CD8-positive, alpha-beta memory T cell (primary cell): Measurements from ENCODE around the gene RASGRF1. TPM values are rescaled to one million over a fixed set of nuclear protein-coding genes. Genes with fewer than 3 reads are reported as not detected.

ENCODE experiments used
- CTCF ChIA-PET: fragments of 350-600 bp; sonication (Branson Sonifier 250); formaldehyde crosslinking; loops from one replicate; lab custom pipeline; 2021; ENCODE audit warnings: antibody characterized with exemption; lab: Charles Lee
- POLR2A ChIA-PET: fragments of 350-600 bp; sonication (Branson Sonifier 250); formaldehyde crosslinking; loops from one replicate; lab custom pipeline; 2021; ENCODE audit warnings: antibody characterized with exemption; lab: Charles Lee
- DNase-seq, 5 donors: peaks; one replicate each; pipeline versions ENCODE4 v3.0.0 to v3.0.0-alpha.2; 2020 to 2022; ENCODE audit warnings: mixed read lengths in 1 of 5
- H3K27ac ChIP-seq: one replicate; pipeline ENCODE4 v1.7.0; 2013; ENCODE audit warnings: low read depth, mild to moderate bottlenecking, low read length, moderate library complexity
- H3K27me3 ChIP-seq: 2 replicates; pipeline ENCODE4 v1.7.0; 2013; ENCODE audit warnings: low read length, mild to moderate bottlenecking; ENCODE audit not compliant: insufficient read depth, poor library complexity, severe bottlenecking
- H3K36me3 ChIP-seq: 2 replicates; pipeline ENCODE4 v1.7.0; 2013; ENCODE audit warnings: mild to moderate bottlenecking, low read length, moderate library complexity; ENCODE audit not compliant: insufficient read depth
- H3K4me1 ChIP-seq: 2 replicates; pipeline ENCODE4 v1.7.0; 2013; ENCODE audit warnings: mild to moderate bottlenecking, low read length, moderate library complexity; ENCODE audit not compliant: insufficient read depth
- H3K4me3 ChIP-seq: 2 replicates; pipeline ENCODE4 v1.7.0; 2013; ENCODE audit warnings: mild to moderate bottlenecking, low read length
- H3K9me3 ChIP-seq: 2 replicates; pipeline ENCODE4 v1.7.0; 2013; ENCODE audit warnings: mild to moderate bottlenecking, low read length
- H3K27ac Mint-ChIP-seq, 8 donors: one replicate each; pipeline ENCODE4 v1.8.0; 2020 to 2021; ENCODE audit warnings: mixed read lengths in 8 of 8, mild to moderate bottlenecking in 6 of 8, inconsistent platforms in 3 of 8, moderate library complexity in 3 of 8
- H3K27me3 Mint-ChIP-seq, 2 donors: one replicate each; pipeline ENCODE4 v1.8.0; 2020 to 2021; ENCODE audit warnings: mixed read lengths in 2 of 2, mild to moderate bottlenecking in 1 of 2, moderate library complexity in 1 of 2
- H3K36me3 Mint-ChIP-seq, 3 donors: one replicate each; pipeline ENCODE4 v1.8.0; 2020 to 2021; ENCODE audit warnings: mixed read lengths in 3 of 3, inconsistent platforms in 1 of 3, mild to moderate bottlenecking in 1 of 3
- H3K4me1 Mint-ChIP-seq, 3 donors: one replicate each; pipeline ENCODE4 v1.8.0; 2020 to 2021; ENCODE audit warnings: mixed read lengths in 3 of 3, inconsistent platforms in 1 of 3, mild to moderate bottlenecking in 1 of 3
- H3K4me3 Mint-ChIP-seq, 7 donors: one replicate each; pipeline ENCODE4 v1.8.0; 2020 to 2021; ENCODE audit warnings: mixed read lengths in 7 of 7, mild to moderate bottlenecking in 6 of 7, moderate library complexity in 4 of 7, inconsistent platforms in 2 of 7
- H3K9me3 Mint-ChIP-seq, 5 donors: one replicate each; pipeline ENCODE4 v1.8.0; 2020 to 2022; ENCODE audit warnings: mixed read lengths in 5 of 5, mild to moderate bottlenecking in 3 of 5, moderate library complexity in 2 of 5, inconsistent platforms in 1 of 5
- polyA plus RNA-seq: library from polyadenylated mRNA; unstranded; fragments of 300-500 nt; fragmentation: Illumina TruSeq; gene quantifications from one replicate; pipeline ENCODE4 v1.2.3, GENCODE V29; 2021
- total RNA-seq, 2 experiments: library from RNA; stranded (reverse); gene quantifications; one replicate each; pipeline ENCODE4 v1.2.3, GENCODE V29; 2021

RASGRF1 gene
- total and polyA plus RNA-seq, 3 experiments from 2014 or later: not detected

DNA sequence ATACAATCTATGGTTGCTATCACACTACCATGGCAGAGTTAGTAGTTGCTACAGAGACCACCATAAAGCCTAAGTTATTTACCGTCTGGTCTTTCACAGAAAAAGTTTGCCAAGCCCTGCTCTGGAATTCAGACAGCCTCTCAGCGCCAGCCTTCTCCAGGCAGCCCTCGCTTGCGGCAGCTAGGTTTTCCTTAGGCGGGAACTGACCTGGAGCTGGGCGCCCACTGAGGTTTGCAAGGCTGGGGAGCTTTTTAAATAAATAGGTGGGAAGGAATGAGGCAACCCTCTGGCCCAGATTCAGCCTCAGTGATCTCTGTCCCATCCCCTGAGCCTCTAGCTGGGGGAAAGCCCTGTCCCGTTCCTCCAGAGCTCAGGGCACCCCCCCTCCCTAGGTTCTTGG is 146.9 kb downstream of the RASGRF1 start:
- Histone ChIP-seq H3K27ac (peak overlapping the region; percentile 61), H3K4me1 (peaks cover 8% of the 10 kb centered on the region), H3K27me3 (no peaks in the 10 kb centered on the region), H3K9me3 (no peaks in the 10 kb centered on the region), H3K4me3 (peak overlapping the region; percentile 61), H3K36me3 (no peaks in the 10 kb centered on the region)
- Mint-ChIP-seq H3K4me1 (peaks cover 18 to 28% (median 23%) of the 10 kb centered on the region in 3 donors), H3K9me3 (no peaks in the 10 kb centered on the region), H3K36me3 (no peaks in the 10 kb centered on the region), H3K4me3 (peak overlapping the region; percentile 71 to 89 (median 86)), H3K27ac (peak overlapping the region in 6 of 8 donors; percentile 15 to 89 (median 84)), H3K27me3 (peaks cover 1 to 7% of the 10 kb centered on the region in 2 donors)
- no peak for DNase-seq
- CTCF ChIA-PET: interaction anchor here (1.1 kb wide), 1 partner anchor 37 kb away, joined by 3 read pairs; no protein-coding TSS in a partner anchor
- POLR2A ChIA-PET: no interaction called here

DNA sequence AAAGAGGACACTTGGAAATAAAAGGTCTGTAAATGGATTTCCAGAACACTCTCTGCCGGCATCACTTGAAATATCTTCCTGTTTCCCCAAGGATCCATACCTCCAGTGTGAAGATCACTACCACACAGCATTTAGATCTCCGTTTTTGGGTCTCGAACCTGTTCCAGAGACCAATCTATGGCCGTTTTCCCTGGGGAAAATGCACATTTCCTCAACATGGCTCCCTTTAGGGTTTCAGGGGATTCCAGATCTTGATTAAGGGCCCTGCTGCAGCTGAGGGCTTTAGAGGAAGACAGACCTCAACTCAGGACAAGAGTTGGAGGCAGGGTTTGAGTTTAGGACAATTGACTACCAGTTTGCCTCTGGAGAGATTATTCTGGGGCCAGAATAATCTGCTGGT is 147.8 kb downstream of the RASGRF1 start:
- Mint-ChIP-seq H3K4me1 (peaks cover 23 to 28% (median 27%) of the 10 kb centered on the region in 3 donors), H3K4me3 (no peak overlapping the region), H3K27me3 (peaks cover 2 to 13% of the 10 kb centered on the region in 2 donors), H3K9me3 (no peaks in the 10 kb centered on the region), H3K27ac (peak overlapping the region in 3 of 8 donors; percentile 33 to 64 (median 42)), H3K36me3 (peaks cover 0 to 4% (median 0%) of the 10 kb centered on the region in 3 donors)
- H3K27me3 ChIP-seq: no peaks in the 10 kb centered on the region
- no peaks in the 10 kb centered on the region for H3K9me3 ChIP-seq
- no peak for DNase-seq
- H3K4me1 ChIP-seq: peaks cover 8% of the 10 kb centered on the region
- H3K4me3 ChIP-seq: no peak overlapping the region
- no peaks in the 10 kb centered on the region for H3K36me3 ChIP-seq
- POLR2A ChIA-PET: no interaction called here
- CTCF ChIA-PET: interaction anchor here (1.1 kb wide), 1 partner anchor 38 kb away, joined by 3 read pairs; no protein-coding TSS in a partner anchor
- H3K27ac ChIP-seq: no peak overlapping the region

- Mint-ChIP-seq H3K4me3 (peak overlapping the region; percentile 17 to 82 (median 70)), H3K4me1 (peaks cover 16 to 27% (median 20%) of the 10 kb centered on the region in 3 donors)
- no peak overlapping the region for H3K4me3 ChIP-seq
Measured at GRCh38 chr15:78938658-78939488, 151.7 kb downstream of the RASGRF1 start.

DNA sequence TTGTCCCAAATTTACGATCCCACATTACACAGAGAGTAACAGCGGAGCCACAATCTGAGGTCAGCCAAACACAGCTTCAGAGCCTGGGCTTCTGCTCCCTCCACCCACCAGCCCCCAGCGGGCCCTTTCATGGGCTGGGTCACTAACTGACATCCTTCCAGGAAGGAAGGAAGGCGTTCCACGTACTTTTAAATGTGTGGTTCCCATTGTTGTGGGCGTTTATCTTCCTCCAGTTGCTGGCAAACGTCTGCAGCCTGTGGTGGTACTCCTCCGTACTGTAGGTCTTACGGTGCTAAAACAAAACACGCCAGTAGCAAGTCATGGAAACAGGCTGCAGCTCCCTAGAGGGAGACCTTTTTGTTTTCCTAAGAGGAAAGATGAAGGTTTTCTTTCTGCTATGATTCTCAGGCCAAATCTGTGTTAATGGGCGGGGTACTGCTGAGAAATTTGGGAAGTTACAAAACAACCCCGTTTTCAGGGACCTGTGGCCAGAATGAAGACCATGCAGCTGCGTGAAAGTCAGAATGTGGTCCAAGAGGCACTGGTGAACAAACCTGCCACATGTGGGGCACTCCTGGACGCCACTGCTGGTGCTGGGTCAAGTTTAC is 153.3 kb downstream of the RASGRF1 start:
- Mint-ChIP-seq H3K36me3 (peaks cover 0 to 4% (median 0%) of the 10 kb centered on the region in 3 donors), H3K27ac (peak overlapping the region in 1 of 8 donors; percentile 66), H3K27me3 (peaks cover 3 to 7% of the 10 kb centered on the region in 2 donors), H3K4me1 (peaks cover 12 to 24% (median 15%) of the 10 kb centered on the region in 3 donors), H3K4me3 (no peak overlapping the region), H3K9me3 (no peaks in the 10 kb centered on the region)
- ChIA-PET CTCF (no interaction called here), POLR2A (no interaction called here)
- DNase-seq: no peak
- no peaks in the 10 kb centered on the region for H3K27me3 ChIP-seq
- peaks cover 3% of the 10 kb centered on the region for H3K4me1 ChIP-seq
- no peaks in the 10 kb centered on the region for H3K9me3 ChIP-seq
- H3K27ac ChIP-seq: no peak overlapping the region
- H3K36me3 ChIP-seq: no peaks in the 10 kb centered on the region
- no peak overlapping the region for H3K4me3 ChIP-seq

More at GRCh38 chr15:78938658-78939488, 151.7 kb downstream of the RASGRF1 start:
- peaks cover 3% of the 10 kb centered on the region for H3K4me1 ChIP-seq
- peaks cover 3 to 11% of the 10 kb centered on the region in 2 donors for H3K27me3 Mint-ChIP-seq
- H3K9me3 ChIP-seq: no peaks in the 10 kb centered on the region
- peak overlapping the region in 7 of 8 donors; percentile 69 to 96 (median 90) for H3K27ac Mint-ChIP-seq
- DNase-seq: peak in 1 of 5 donors; percentile 22
- POLR2A ChIA-PET: no interaction called here
- no peak overlapping the region for H3K27ac ChIP-seq
- CTCF ChIA-PET: no interaction called here
- H3K27me3 ChIP-seq: no peaks in the 10 kb centered on the region
- no peaks in the 10 kb centered on the region for H3K36me3 ChIP-seq
- peaks cover 0 to 4% (median 0%) of the 10 kb centered on the region in 3 donors for H3K36me3 Mint-ChIP-seq
- H3K9me3 Mint-ChIP-seq: no peaks in the 10 kb centered on the region

GRCh38 chr15:78934655-78935023 is 155.9 kb downstream of the RASGRF1 start:
- H3K36me3 ChIP-seq: no peaks in the 10 kb centered on the region
- POLR2A ChIA-PET: no interaction called here
- Mint-ChIP-seq H3K4me1 (peaks cover 11 to 19% (median 12%) of the 10 kb centered on the region in 3 donors), H3K4me3 (no peak overlapping the region), H3K9me3 (no peaks in the 10 kb centered on the region), H3K36me3 (peaks cover 0 to 4% (median 0%) of the 10 kb centered on the region in 3 donors), H3K27ac (peak overlapping the region in 3 of 8 donors; percentile 5 to 78 (median 76)), H3K27me3 (peaks cover 3 to 7% of the 10 kb centered on the region in 2 donors)
- H3K4me3 ChIP-seq: no peak overlapping the region
- H3K9me3 ChIP-seq: no peaks in the 10 kb centered on the region
- DNase-seq: no peak
- peaks cover 3% of the 10 kb centered on the region for H3K4me1 ChIP-seq
- H3K27me3 ChIP-seq: no peaks in the 10 kb centered on the region
- H3K27ac ChIP-seq: no peak overlapping the region
- CTCF ChIA-PET: no interaction called here

- POLR2A ChIA-PET: no interaction called here
- Mint-ChIP-seq H3K36me3 (peaks cover 0 to 4% (median 0%) of the 10 kb centered on the region in 3 donors), H3K4me3 (no peak overlapping the region), H3K4me1 (peaks cover 8 to 13% (median 8%) of the 10 kb centered on the region in 3 donors), H3K9me3 (no peaks in the 10 kb centered on the region), H3K27ac (peak overlapping the region in 3 of 8 donors; percentile 38 to 78 (median 76)), H3K27me3 (peaks cover 2 to 7% of the 10 kb centered on the region in 2 donors)
- Histone ChIP-seq H3K27ac (no peak overlapping the region), H3K4me1 (peaks cover 3% of the 10 kb centered on the region), H3K36me3 (no peaks in the 10 kb centered on the region), H3K4me3 (no peak overlapping the region), H3K27me3 (no peaks in the 10 kb centered on the region), H3K9me3 (no peaks in the 10 kb centered on the region)
- no peak for DNase-seq
- CTCF ChIA-PET: interaction anchor here (1.0 kb wide), 1 partner anchor 13 kb away, joined by 3 read pairs; no protein-coding TSS in a partner anchor
Measured at GRCh38 chr15:78933823-78934654, 156.5 kb downstream of the RASGRF1 start.

DNA sequence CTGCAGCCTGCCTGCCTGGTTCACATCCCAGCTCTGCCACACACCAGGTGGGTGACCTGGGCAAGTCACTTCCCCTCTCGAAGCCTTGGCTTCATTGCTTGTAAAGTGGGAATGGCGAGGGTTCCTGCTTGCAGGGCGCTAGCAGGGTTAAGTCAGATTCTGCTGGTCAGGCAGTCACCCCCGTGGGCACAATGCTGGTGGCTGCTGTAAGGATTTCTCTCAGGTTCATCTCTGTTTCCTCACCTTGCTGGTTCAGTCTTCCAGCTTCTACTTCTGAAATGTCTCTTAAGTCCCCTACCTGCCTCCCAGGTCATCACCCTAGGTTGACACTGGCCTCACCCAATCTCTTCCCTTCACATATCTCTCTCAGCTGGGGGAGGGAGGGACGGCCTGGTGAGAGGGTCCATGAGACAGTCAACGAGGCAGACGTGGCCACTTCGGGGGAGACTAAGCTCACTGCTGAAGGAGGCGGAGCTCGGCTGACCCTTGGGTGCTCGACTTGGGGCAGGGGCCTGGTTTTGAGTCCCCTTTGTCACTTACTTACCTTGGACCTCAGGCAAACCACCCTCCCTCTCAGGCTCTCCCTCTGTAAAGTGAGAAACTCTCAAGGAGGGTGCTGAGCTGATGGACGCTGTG is 157.3 kb downstream of the RASGRF1 start:
- Histone ChIP-seq H3K4me1 (peaks cover 3% of the 10 kb centered on the region), H3K9me3 (no peaks in the 10 kb centered on the region), H3K36me3 (no peaks in the 10 kb centered on the region), H3K4me3 (no peak overlapping the region), H3K27me3 (no peaks in the 10 kb centered on the region), H3K27ac (no peak overlapping the region)
- H3K4me1 Mint-ChIP-seq: peaks cover under 1 to 6% (median 5%) of the 10 kb centered on the region in 3 donors
- H3K4me3 Mint-ChIP-seq: no peak overlapping the region
- CTCF ChIA-PET: interaction anchor here (1.0 kb wide), 1 partner anchor 14 kb away, joined by 3 read pairs; no protein-coding TSS in a partner anchor
- peaks cover 0 to under 1% (median 0%) of the 10 kb centered on the region in 3 donors for H3K36me3 Mint-ChIP-seq
- H3K27ac Mint-ChIP-seq: peak overlapping the region in 1 of 8 donors; percentile 38
- DNase-seq: no peak
- POLR2A ChIA-PET: no interaction called here
- peaks cover 1 to 2% of the 10 kb centered on the region in 2 donors for H3K27me3 Mint-ChIP-seq
- no peaks in the 10 kb centered on the region for H3K9me3 Mint-ChIP-seq
